GF-D8 (cell line): ENCODE results near the gene FUZ.
A peak's percentile ranks its signal among the peaks of the same experiment; 100 is the strongest.

ENCODE experiments used
- DNase-seq: peaks from one replicate; lab custom pipeline; 2025; lab: John Stamatoyannopoulos, UW

The FUZ gene

DNA sequence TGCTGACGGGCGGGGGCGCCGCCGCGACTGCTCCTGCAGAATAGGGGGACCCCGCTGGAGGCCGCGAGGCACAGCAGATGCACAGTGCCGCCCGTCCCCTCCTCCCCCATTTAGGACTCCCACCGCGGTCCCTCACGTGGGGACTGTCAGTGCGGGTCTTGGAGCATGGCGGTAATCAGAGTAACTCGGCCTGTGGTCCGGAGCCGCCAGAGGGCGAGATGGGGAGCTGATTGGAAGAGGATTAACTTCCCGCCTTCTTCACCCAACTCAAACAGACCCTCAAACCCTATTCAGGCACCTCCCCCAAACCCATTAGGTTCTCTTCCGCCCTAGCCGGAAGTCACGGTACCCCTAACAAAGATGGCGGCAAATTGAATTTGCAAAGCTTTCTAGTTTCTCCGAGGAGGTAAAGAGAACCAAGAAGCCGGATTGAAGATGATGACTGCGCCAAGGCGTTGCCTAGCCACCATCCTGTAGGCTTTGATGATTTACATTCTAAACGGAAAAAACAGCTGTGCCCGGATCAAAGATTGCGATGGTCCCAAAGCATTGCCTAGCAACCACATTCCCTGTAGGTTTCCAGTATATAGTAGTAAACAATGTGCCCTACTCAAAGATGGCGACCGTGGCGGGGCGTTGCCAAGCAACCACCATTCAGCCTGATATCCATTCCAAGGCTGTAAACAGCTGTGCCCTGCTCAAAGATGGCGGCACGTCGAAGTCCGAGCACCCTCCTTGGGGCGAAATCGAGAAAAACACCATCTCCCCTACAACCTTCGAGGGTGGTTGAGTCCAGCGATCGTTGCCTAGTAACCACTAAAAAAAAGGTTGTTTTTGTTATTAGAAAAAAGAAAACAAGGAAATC lies at the start of gene FUZ:
FUZ (minus strand) TSS at position 296 of the 865 bp plus-strand sequence; CDS start at position 110, 186 bp downstream.
- DNase-seq: peak; percentile 91

GRCh38 chr19:49862391-49863253 lies 49.5 kb upstream of the FUZ start:
- no peak for DNase-seq

DNA sequence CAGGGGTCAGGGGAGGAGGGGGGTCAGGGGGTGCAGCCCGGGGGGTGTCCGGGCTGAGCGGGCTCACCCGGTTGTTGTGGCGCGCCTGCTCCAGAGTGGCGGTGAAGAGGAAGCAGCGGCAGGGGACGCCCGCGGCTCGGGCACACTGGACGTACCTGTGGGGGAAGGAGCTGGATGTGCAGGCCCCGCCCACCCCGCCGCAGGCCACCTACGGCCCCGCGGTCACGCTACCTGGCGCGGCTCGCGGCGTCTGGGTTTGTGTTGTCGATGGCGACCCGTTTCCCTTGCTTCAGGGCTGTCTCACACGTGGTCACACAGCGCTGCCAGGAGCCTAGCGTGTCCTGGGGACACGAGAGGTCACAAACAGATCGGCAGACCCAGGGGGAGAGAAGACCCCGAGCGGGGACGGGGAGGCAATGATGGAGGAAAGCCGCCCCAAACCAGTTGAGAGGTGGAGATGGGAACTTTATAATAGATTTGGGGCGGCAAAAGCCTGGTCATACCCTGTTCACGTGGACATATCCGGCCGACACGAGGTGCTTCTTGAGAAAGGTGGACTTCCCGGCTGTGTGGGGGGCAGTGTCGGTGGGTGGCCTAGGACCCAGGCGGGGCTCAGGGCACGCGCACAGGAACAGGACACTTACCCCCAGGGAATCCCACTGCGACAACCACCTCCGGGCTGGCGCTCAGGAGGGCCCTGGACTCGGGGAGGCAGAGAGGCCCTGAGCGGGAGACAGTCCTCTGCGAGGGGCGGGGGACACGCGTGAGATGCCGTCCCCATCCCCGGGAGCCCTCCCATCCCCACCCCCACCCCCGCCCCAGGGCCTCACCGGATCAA lies 48.7 kb upstream of the FUZ start:
- DNase-seq: no peak

GRCh38 chr19:49861107-49861506 lies 48.0 kb upstream of the FUZ start:
- DNase-seq: no peak

DNA sequence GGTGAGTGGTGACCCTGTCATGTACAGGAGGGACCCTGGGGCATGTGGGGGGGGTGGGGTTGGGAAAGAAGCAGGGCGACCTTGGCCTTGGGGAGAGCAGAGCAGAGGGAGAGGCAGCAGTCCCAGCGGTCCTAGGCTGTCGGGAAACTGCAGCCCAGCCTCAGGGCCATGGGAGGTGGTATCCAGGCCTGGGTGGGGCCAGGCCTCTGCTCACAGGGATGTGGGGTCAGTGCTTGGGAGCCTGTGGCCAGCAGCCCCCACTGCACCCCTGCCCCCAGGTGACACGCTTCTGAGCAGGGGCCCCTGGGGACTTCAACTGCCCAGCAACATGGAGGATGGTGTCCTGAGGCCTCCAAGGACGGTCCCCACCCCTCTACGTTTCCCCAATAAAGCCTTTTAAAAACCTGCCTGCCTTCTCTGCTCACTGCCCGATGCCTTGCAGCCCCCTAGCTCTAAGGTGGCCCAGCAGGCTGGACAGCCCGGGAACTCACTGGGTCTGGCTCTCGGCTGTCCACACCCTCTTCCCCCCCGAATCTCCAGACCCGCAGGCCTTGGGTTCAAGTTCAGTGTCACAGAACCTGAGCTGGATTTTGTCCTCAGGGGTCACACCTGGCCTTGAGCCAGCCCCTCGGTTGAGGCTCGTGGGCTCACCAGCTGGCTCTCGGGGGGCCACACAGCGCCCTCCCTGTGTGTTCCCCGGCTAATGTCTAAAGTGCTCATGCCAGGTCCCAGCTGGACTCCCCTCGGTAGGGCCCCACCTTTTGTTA lies 47.4 kb upstream of the FUZ start:
- DNase-seq: no peak

DNA sequence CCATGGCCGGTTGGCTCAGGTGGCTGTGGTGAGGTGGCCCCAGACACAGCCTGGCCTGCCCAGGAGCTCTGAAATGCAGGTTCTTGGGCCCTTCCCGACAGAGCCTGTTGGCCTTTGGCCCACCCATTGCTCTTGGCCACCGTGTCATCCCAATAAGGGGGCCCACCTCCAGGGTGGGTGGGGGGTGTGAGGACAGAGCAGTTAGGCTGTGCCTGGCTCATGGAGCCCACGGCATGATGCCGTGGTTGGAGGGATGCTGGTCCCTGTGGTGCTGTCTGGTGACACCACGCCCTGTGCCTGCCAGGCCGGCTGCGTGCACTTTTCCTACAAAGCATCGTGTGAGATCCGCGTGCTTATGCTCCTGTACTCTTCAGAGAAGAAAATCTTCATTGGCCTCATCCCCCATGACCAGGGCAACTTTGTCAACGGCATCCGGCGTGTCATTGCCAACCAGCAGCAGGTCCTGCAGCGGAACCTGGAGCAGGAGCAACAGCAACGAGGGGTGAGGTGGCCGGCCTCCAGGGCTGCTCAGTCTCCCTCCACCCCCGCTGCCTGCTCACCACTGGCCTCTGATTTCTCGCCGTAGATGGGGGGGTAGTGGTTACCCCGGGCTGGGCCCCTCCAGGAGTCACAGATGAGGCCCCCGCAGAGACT lies 46.7 kb upstream of the FUZ start:
- no peak for DNase-seq

- DNase-seq: no peak
Measured at GRCh38 chr19:49858088-49858985, 45.2 kb upstream of the FUZ start.

DNA sequence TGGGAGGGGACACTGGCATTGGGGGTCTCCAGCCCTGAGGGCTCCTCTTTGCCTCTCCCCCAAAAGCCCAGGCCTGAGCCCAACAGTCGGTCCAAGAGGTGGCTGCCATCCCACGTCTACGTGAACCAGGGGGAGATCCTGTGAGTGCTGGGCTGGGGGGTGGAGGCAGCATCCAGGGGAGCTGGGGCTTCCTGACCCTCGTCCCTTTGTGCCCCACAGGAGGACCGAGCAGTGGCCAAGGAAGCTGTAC lies 44.7 kb upstream of the FUZ start:
- DNase-seq: no peak

GRCh38 chr19:49857061-49857837 lies 44.2 kb upstream of the FUZ start:
- DNase-seq: no peak

- DNase-seq: no peak
Measured at GRCh38 chr19:49856574-49857021, 43.5 kb upstream of the FUZ start.

GRCh38 chr19:49855676-49856573 lies 42.8 kb upstream of the FUZ start:
- no peak for DNase-seq

- no peak for DNase-seq
Measured at GRCh38 chr19:49855277-49855675, 42.2 kb upstream of the FUZ start.

DNA sequence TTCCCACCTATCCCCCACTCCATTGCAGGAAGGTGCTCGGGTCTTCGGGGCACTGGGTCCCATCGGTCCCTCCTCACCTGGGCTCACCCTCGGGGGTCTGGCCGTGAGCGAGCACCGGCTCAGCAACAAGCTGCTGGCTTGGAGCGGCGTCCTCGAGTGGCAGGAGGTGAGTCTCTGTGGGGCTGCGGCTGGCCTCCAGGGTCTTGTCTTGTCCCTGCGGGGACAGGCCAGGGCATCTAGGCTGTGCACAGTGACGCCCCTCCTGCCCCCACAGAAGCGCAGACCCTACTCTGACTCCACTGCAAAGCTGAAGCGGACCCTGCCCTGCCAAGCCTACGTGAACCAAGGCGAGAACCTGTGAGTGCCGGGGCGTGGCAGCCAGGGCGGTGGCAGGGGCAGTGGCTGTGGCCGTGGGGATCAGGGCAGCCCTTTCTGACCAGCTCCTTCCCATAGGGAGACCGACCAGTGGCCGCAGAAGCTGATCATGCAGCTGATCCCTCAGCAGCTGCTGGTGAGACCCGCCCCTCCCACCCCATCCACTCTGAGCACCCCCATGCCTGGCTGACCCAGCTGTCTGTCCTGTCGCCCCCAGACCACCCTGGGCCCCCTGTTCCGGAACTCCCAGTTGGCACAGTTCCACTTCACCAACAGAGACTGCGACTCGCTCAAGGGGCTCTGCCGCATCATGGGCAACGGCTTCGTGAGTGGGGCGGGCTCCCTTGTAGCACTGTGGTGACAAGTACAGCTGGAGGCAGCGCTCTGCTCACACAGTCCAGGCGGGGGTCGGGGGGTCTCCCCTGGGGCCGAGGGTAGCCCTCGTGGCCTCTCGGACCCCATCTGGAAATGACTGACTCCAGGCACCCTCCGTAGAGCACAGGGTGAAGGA lies 41.5 kb upstream of the FUZ start:
- DNase-seq: no peak

DNA sequence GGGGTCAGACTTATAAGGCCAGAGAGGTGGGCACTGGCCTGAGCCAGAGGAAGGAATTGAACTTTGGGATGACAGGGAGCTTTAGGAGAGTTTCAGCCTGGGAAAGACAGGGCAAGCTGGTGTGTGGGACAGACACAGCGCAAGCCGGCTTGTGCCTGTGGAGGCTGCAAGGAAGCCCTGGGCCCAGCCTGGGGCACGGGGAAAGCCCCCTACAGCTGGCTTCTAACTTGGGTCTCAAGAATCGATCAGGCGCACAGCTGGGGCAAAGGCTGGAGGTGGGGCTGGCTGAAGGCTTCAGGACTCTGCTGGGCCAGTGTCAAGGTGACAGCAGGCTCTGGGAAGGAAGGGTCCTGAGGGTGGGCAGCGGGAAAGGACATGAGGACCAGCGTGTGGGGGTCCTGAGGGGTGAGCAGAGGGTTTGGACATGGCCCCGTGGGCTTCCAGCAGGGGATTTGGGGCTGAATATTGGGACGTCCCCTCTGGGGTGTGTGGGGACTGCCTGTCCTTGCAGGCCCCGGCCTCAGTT lies 40.8 kb upstream of the FUZ start:
- DNase-seq: no peak

- DNase-seq: no peak
Measured at GRCh38 chr19:49852631-49853126, 39.6 kb upstream of the FUZ start.

DNA sequence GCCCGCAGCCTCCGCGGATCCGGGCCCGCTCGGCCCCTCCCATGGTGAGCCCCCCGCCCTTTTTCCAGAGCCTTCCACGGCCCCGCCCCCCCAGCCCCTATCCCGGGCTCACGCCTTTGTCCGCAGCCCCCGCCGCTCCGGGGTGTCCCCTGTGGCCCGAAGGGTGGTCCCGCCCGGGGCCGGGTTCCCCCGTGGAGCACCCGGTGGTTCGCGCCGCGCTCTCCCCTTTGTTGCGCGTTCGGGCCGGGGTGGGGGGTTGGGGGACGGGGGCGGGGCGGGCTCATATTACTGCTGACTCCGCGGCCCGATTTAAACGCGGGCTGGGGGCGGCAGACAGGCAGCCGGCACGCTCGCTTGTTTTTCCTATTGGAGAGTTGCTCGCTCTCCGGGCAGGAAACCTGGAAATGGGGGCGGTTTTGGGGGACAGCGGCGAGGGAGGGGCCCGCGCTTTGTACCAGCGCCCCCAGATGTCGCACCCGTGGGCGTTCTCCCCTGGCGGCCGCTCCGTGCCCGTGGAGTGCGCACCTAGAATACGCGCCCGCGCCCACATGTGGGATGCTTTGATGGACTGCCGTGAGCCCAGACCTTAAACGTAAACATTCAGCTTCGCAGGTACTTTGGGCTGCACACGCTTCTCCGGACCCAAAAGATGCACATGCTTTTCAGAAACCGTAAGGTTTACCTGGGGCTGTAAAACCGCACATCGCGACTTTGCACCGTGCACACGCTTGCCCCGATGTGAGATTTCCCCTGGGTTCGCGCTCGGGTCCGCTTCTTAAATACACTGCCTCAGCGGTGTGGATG lies 38.6 kb upstream of the FUZ start:
- no peak for DNase-seq
